Smooth muscle cell (in vitro differentiated cells): ENCODE data around the gene VPS26C. TPM values are rescaled to one million over a fixed set of nuclear protein-coding genes. Genes with fewer than 3 reads are reported as not detected.
"Not testable (repeated sequence)": the region's sequence is repeated elsewhere in the genome, so short reads cannot be mapped to it uniquely, and the experiment has no call there.

Experiments used
- DNase-seq: peaks from one replicate; lab custom pipeline; 2025; ENCODE audit not compliant: unreplicated experiment; lab: John Stamatoyannopoulos, UW
- H2AFZ ChIP-seq: fragments of 200-600 bp; sonication (generic); 2 replicates; pipeline ENCODE4 v1.6.0; 2016; ENCODE audit warnings: antibody characterized with exemption, low read depth, mild to moderate bottlenecking
- H3F3A ChIP-seq: fragments of 200-600 bp; sonication (generic); 2 replicates; pipeline ENCODE4 v1.6.0; 2017; ENCODE audit warnings: antibody characterized with exemption, low read depth
- H3K27ac ChIP-seq: fragments of 200-600 bp; sonication (generic); 2 replicates; pipeline ENCODE4 v1.5.1; 2016; ENCODE audit warnings: low read depth, mild to moderate bottlenecking
- H3K27me3 ChIP-seq: fragments of 200-600 bp; sonication (generic); 2 replicates; pipeline ENCODE4 v1.6.1; 2016; ENCODE audit warnings: low read depth, mild to moderate bottlenecking
- H3K36me3 ChIP-seq: fragments of 200-600 bp; sonication (generic); 2 replicates; pipeline ENCODE4 v1.5.1; 2016; ENCODE audit warnings: low read depth
- H3K4me1 ChIP-seq: fragments of 200-600 bp; sonication (generic); 2 replicates; pipeline ENCODE4 v1.5.1; 2016; ENCODE audit warnings: low read depth
- H3K4me2 ChIP-seq: fragments of 200-600 bp; sonication (generic); 2 replicates; pipeline ENCODE4 v1.6.0; 2016; ENCODE audit warnings: mild to moderate bottlenecking
- H3K4me3 ChIP-seq: fragments of 200-600 bp; sonication (generic); 2 replicates; pipeline ENCODE4 v1.5.1; 2016; ENCODE audit warnings: mild to moderate bottlenecking
- H3K79me2 ChIP-seq: fragments of 200-600 bp; sonication (generic); 2 replicates; pipeline ENCODE4 v1.6.0; 2016; ENCODE audit warnings: low read depth, mild to moderate bottlenecking
- H3K9ac ChIP-seq: fragments of 200-600 bp; sonication (generic); 2 replicates; pipeline ENCODE4 v1.6.0; 2016; ENCODE audit warnings: low read depth
- H3K9me3 ChIP-seq: fragments of 200-600 bp; sonication (generic); replicated peaks from 2 replicates; pipeline ENCODE4 v1.5.1; 2016; ENCODE audit warnings: low read depth
- H4K20me1 ChIP-seq: fragments of 200-600 bp; sonication (generic); 2 replicates; pipeline ENCODE4 v1.6.0; 2016; ENCODE audit warnings: low read depth
- CTCF ChIP-seq: fragments of 200-600 bp; sonication (generic); IDR thresholded peaks from 2 replicates; pipeline ENCODE4 v1.5.1; 2017; ENCODE audit warnings: borderline replicate concordance, mild to moderate bottlenecking, antibody characterized with exemption; ENCODE audit not compliant: insufficient read depth, poor library complexity, severe bottlenecking
- WGBS: methylation state at CpG from one replicate; pipeline ENCODE4 v1.1.7; 2016; ENCODE audit warnings: low lambda C conversion rate; 5-methylcytosine and 5-hydroxymethylcytosine counted together
- polyA plus RNA-seq: library from polyadenylated mRNA; unstranded; fragments of >200 nt; fragmentation: Nextera tagmentation; extraction: Ambion mirVana; gene quantifications from 2 replicates; pipeline ENCODE4 v1.2.1, GENCODE V29; 2016
- total RNA-seq: library from RNA; depleted of rRNA; stranded (reverse); fragments of >200 nt; gene quantifications from 2 replicates; pipeline ENCODE4 v1.2.3, GENCODE V29; 2014

VPS26C gene
- total RNA-seq (50.3 and 64.8 TPM in 2 replicates), polyA plus RNA-seq (31.7 and 35.4 TPM in 2 replicates)

- Histone ChIP-seq H3K27me3 (no peaks in the 10 kb centered on the region), H3K9me3 (no peaks in the 10 kb centered on the region), H2AFZ (peak within 1 kb of the TSS; percentile 76), H3K4me2 (peak within 1 kb of the TSS; percentile 95), H3K36me3 (no peaks in the 10 kb centered on the region), H3K4me3 (peak within 1 kb of the TSS; percentile 71), H3K27ac (peak within 1 kb of the TSS; percentile 98), H3K4me1 (peaks cover 7% of the 10 kb centered on the region), H3K79me2 (peaks cover 43% of the 10 kb centered on the region), H3K9ac (peak within 1 kb of the TSS; percentile 95), H4K20me1 (peaks cover 7% of the 10 kb centered on the region), H3F3A (peaks cover 6% of the 10 kb centered on the region)
- WGBS = under 1% methylated on average over 85 of the region's 86 CpGs
- DNase-seq = peak; percentile 96
- no peak for TF ChIP-seq CTCF
Observed at GRCh38 chr21:37267269-37268185, at the start of gene VPS26C. TSS of gene VPS26C (minus strand) at chr21:37267334. CDS start at chr21:37267294, 40 bp downstream.

- not testable (repeated sequence) for H3K36me3 ChIP-seq, H3K4me1 ChIP-seq, DNase-seq, H3K79me2 ChIP-seq, H3K9ac ChIP-seq, H3K4me2 ChIP-seq, H3F3A ChIP-seq, H3K9me3 ChIP-seq, H2AFZ ChIP-seq, H3K4me3 ChIP-seq, H4K20me1 ChIP-seq, H3K27ac ChIP-seq, H3K27me3 ChIP-seq
- 93% methylated on average over 2 of the region's 2 CpGs for WGBS
Observed at GRCh38 chr21:37316072-37316471, 48.9 kb upstream of the VPS26C start.

GRCh38 chr21:37300114-37300751 lies 33.1 kb upstream of the VPS26C start:
- Histone ChIP-seq H3K4me1 (no peaks in the 10 kb centered on the region), H3K79me2 (no peaks in the 10 kb centered on the region), H3K4me3 (no peak overlapping the region), H3K36me3 (no peaks in the 10 kb centered on the region), H3K4me2 (no peak overlapping the region), H3F3A (no peaks in the 10 kb centered on the region), H3K9ac (no peak overlapping the region), H3K9me3 (no peaks in the 10 kb centered on the region), H4K20me1 (no peaks in the 10 kb centered on the region), H3K27ac (no peak overlapping the region), H2AFZ (no peak overlapping the region), H3K27me3 (no peaks in the 10 kb centered on the region)
- no peak for DNase-seq
- 88% methylated on average over 4 of the region's 4 CpGs for WGBS
- TF ChIP-seq CTCF = no peak

GRCh38 chr21:37297364-37297763 lies 30.2 kb upstream of the VPS26C start:
- 92% methylated on average over 7 of the region's 7 CpGs for WGBS
- Histone ChIP-seq H3K4me1 (no peaks in the 10 kb centered on the region), H3K9me3 (no peaks in the 10 kb centered on the region), H4K20me1 (no peaks in the 10 kb centered on the region), H3K9ac (no peak overlapping the region), H2AFZ (no peak overlapping the region), H3K36me3 (no peaks in the 10 kb centered on the region), H3F3A (no peaks in the 10 kb centered on the region), H3K27ac (no peak overlapping the region), H3K79me2 (no peaks in the 10 kb centered on the region), H3K27me3 (no peaks in the 10 kb centered on the region), H3K4me3 (no peak overlapping the region), H3K4me2 (no peak overlapping the region)
- DNase-seq = no peak
- no peak for TF ChIP-seq CTCF
